Activated T-helper 1 cell treated with anti-CD3 and anti-CD28 coated beads, Interleukin-12 subunit alpha, Interleukin-12 subunit beta, Interleukin-2, Interleukin-4 antibody, amounts not matched to agents 30 ng/mL and 10 ng/mL and 1 ng/mL, durations not matched to agents 14 hours and 24 hours and 36 hours (primary cell): ENCODE data around the gene GP1BB. TPM values are rescaled to one million over a fixed set of nuclear protein-coding genes. Genes with fewer than 3 reads are reported as not detected.

Experiments used
- DNase-seq: peaks from one replicate; pipeline ENCODE4 v3.0.0; 2021; ENCODE audit warnings: low spot score
- H3K27ac Mint-ChIP-seq: one replicate; pipeline ENCODE4 v1.8.0; 2021; ENCODE audit warnings: mild to moderate bottlenecking, mixed read lengths
- H3K27me3 Mint-ChIP-seq: one replicate; pipeline ENCODE4 v1.8.0; 2022; ENCODE audit warnings: mild to moderate bottlenecking, moderate library complexity, mixed read lengths; ENCODE audit not compliant: insufficient read depth
- H3K36me3 Mint-ChIP-seq: one replicate; pipeline ENCODE4 v1.8.0; 2021; ENCODE audit warnings: low read depth, mixed read lengths
- H3K4me1 Mint-ChIP-seq: one replicate; pipeline ENCODE4 v1.8.0; 2021; ENCODE audit warnings: low read depth, mixed read lengths
- H3K4me3 Mint-ChIP-seq: one replicate; pipeline ENCODE4 v1.8.0; 2021; ENCODE audit warnings: mild to moderate bottlenecking, moderate library complexity, mixed read lengths
- H3K9me3 Mint-ChIP-seq: one replicate; pipeline ENCODE4 v1.8.0; 2021; ENCODE audit warnings: mixed read lengths
- intact Hi-C: fragments of 100-400 bp; cut with micrococcal nuclease; formaldehyde crosslinking; loops from one replicate; pipeline ENCODE4 v1.15.1; 2024
- total RNA-seq: library from RNA; stranded (reverse); gene quantifications from 2 replicates; pipeline ENCODE4 v1.2.3, GENCODE V29; 2022

The GP1BB gene
- total RNA-seq, 1 donor from 2014 or later, result not detected

DNA sequence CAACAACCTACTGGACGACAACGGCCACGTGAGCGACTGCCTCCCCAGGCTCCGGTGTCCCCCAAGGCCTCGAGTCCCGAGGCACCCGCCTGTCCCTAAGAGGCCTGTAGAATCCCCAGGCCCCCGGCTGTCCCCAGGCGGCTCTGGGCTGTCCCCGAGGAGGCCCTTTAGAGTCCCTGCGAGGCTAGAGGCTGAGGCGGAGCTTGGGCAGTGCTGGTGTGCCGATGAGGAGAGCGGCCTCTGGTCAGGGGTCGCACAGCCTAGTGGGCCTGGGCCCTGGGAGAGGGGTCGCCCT lies 40.9 kb downstream of the GP1BB start:
- no peaks in the 10 kb centered on the region for H3K9me3 Mint-ChIP-seq
- intact Hi-C loops, result no loop called here
- peaks cover 61% of the 10 kb centered on the region for H3K27me3 Mint-ChIP-seq
- no peak overlapping the region for H3K27ac Mint-ChIP-seq
- H3K4me1 Mint-ChIP-seq, result peaks cover 10% of the 10 kb centered on the region
- no peak for DNase-seq
- peaks cover 4% of the 10 kb centered on the region for H3K36me3 Mint-ChIP-seq
- no peak overlapping the region for H3K4me3 Mint-ChIP-seq

- intact Hi-C loops, result no loop called here
- H3K27me3 Mint-ChIP-seq, result peaks cover 59% of the 10 kb centered on the region
Measured at GRCh38 chr22:19764636-19765476, 41.5 kb downstream of the GP1BB start.

DNA sequence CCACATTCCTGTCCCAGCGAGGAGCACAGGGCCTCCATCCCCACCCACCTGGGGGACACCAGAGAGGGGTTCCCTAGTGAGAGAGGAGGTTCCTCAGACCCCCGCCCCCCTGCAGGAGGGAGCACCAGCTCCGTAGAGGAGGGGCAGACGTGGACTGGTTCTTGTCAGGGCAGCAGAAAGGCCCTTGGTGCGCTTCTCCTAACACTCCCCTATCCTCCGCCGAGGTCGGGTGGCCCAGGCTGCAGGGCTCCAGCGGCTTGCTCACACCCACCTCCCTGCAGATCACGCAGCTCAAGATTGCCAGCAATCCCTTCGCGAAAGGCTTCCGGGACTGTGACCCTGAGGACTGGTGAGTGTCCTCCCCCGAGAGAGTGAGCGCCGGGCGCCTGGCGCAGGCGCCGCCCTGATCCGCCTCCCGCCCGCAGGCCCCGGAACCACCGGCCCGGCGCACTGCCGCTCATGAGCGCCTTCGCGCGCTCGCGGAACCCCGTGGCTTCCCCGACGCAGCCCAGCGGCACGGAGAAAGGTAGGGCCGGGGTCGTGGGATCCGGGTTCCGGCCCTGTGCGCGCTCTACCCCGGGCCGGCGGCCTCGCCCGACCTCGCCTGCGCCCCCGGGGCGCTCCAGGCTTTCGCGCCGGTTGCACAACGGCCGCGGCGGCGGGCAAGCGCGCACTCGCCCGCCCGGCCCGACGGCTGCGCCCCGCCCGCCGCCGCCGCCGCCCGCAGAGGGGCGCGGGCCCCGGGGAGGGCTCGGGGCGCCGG lies 42.3 kb downstream of the GP1BB start:
- Mint-ChIP-seq H3K4me3 (peak overlapping the region; percentile 58), H3K9me3 (no peaks in the 10 kb centered on the region), H3K27ac (no peak overlapping the region), H3K27me3 (peaks cover 60% of the 10 kb centered on the region), H3K36me3 (no peaks in the 10 kb centered on the region), H3K4me1 (no peaks in the 10 kb centered on the region)
- DNase-seq, result peak; percentile 5
- intact Hi-C loops, result loop anchor here (1.0 kb wide), 1 partner anchor 9 kb away; no protein-coding TSS in a partner anchor

More at GRCh38 chr22:19764636-19765476, 41.5 kb downstream of the GP1BB start:
- Mint-ChIP-seq H3K36me3 (peaks cover 4% of the 10 kb centered on the region), H3K9me3 (no peaks in the 10 kb centered on the region), H3K27ac (peak overlapping the region; percentile 10), H3K4me3 (peak overlapping the region; percentile 5), H3K4me1 (peaks cover 5% of the 10 kb centered on the region)
- no peak for DNase-seq

DNA sequence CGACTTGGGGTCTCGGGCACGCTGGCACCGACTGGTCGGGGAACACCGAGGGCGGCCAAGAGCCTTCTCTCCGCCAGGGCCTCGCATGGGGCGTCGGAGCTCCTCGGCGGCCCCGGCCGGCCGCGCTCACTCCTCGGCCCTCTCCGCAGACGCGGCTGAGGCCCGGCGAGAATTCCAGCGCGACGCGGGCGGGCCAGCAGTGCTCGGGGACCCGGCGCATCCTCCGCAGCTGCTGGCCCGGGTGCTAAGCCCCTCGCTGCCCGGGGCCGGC lies 42.8 kb downstream of the GP1BB start:
- DNase-seq, result no peak
- H3K4me1 Mint-ChIP-seq, result no peaks in the 10 kb centered on the region
- peaks cover 61% of the 10 kb centered on the region for H3K27me3 Mint-ChIP-seq
- no peaks in the 10 kb centered on the region for H3K36me3 Mint-ChIP-seq
- H3K9me3 Mint-ChIP-seq, result no peaks in the 10 kb centered on the region
- H3K4me3 Mint-ChIP-seq, result no peak overlapping the region
- intact Hi-C loops, result loop anchor here (1.0 kb wide), 1 partner anchor 10 kb away; no protein-coding TSS in a partner anchor
- H3K27ac Mint-ChIP-seq, result no peak overlapping the region

DNA sequence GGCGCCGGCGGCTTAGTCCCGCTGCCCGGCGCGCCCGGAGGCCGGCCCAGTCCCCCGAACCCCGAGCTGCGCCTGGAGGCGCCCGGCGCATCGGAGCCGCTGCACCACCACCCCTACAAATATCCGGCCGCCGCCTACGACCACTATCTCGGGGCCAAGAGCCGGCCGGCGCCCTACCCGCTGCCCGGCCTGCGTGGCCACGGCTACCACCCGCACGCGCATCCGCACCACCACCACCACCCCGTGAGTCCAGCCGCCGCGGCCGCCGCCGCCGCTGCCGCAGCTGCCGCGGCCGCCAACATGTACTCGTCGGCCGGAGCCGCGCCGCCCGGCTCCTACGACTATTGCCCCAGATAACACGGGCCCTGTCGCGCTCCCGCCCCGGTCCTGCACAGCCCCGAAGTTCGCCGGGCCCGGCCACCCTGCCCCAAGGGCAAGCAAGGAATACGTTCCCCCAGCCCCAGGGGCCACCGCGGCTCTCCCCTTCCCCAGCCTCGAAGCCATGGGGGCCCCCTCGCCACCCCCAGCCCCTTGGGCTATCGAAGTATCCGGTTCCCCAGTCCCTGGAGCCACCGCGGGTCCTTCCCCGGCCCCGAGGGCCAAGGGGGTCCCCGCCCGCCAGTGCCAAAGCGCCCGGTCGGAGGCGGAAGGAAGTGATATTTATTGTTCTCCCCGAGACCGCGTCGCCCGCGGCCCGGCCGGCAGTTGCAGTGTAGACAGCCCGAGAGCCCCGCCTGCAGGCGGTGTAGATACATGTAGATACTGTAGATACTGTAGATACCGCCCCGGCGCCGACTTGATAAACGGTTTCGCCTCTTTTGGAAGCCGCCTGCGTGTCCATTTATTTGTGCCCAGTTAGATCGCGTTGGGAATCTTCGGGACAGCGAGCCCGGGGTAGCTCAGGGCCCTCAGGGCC lies 43.4 kb downstream of the GP1BB start:
- H3K27me3 Mint-ChIP-seq, result peaks cover 58% of the 10 kb centered on the region
- intact Hi-C loops, result loop anchor here (1.0 kb wide), 1 partner anchor 10 kb away; no protein-coding TSS in a partner anchor
- H3K27ac Mint-ChIP-seq, result no peak overlapping the region
- H3K36me3 Mint-ChIP-seq, result no peaks in the 10 kb centered on the region
- H3K4me3 Mint-ChIP-seq, result no peak overlapping the region
- H3K9me3 Mint-ChIP-seq, result no peaks in the 10 kb centered on the region
- peak; percentile 35 for DNase-seq
- H3K4me1 Mint-ChIP-seq, result no peaks in the 10 kb centered on the region

GRCh38 chr22:19767427-19768341 lies 44.3 kb downstream of the GP1BB start:
- intact Hi-C loops, result no loop called here
- H3K27me3 Mint-ChIP-seq, result peaks cover 53% of the 10 kb centered on the region
- no peak overlapping the region for H3K4me3 Mint-ChIP-seq
- no peak overlapping the region for H3K27ac Mint-ChIP-seq
- no peaks in the 10 kb centered on the region for H3K9me3 Mint-ChIP-seq
- H3K36me3 Mint-ChIP-seq, result no peaks in the 10 kb centered on the region
- H3K4me1 Mint-ChIP-seq, result no peaks in the 10 kb centered on the region
- no peak for DNase-seq

DNA sequence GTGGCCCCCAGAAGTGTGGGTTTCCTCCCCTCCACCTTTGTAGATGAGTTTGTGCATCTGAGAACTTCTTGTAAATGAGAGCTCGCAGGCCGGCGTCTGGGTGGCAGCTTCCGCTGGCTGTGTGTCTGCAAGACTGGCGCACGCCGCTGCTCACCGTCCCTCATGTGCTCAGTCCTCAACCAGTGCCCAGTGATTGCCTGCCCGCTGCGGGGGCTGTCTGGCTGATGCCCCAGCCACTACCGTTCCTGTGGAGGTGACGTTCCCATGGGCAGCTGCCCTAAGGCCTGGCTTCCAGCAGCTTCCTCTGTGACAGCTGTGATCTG lies 46.0 kb downstream of the GP1BB start:
- DNase-seq, result no peak
- intact Hi-C loops, result no loop called here
- H3K4me1 Mint-ChIP-seq, result no peaks in the 10 kb centered on the region
- no peaks in the 10 kb centered on the region for H3K9me3 Mint-ChIP-seq
- H3K27me3 Mint-ChIP-seq, result peaks cover 41% of the 10 kb centered on the region
- H3K4me3 Mint-ChIP-seq, result no peak overlapping the region
- H3K27ac Mint-ChIP-seq, result no peak overlapping the region
- H3K36me3 Mint-ChIP-seq, result no peaks in the 10 kb centered on the region

- no peak overlapping the region for H3K27ac Mint-ChIP-seq
- intact Hi-C loops, result no loop called here
- no peaks in the 10 kb centered on the region for H3K9me3 Mint-ChIP-seq
- no peak for DNase-seq
- peaks cover 30% of the 10 kb centered on the region for H3K27me3 Mint-ChIP-seq
- H3K4me1 Mint-ChIP-seq, result no peaks in the 10 kb centered on the region
- no peaks in the 10 kb centered on the region for H3K36me3 Mint-ChIP-seq
- H3K4me3 Mint-ChIP-seq, result no peak overlapping the region
Measured at GRCh38 chr22:19770349-19771220, 47.2 kb downstream of the GP1BB start.

GRCh38 chr22:19772422-19772672 lies 49.0 kb downstream of the GP1BB start:
- no peak for DNase-seq
- Mint-ChIP-seq H3K27me3 (peaks cover 28% of the 10 kb centered on the region), H3K27ac (no peak overlapping the region), H3K9me3 (no peaks in the 10 kb centered on the region), H3K36me3 (no peaks in the 10 kb centered on the region), H3K4me1 (peaks cover 4% of the 10 kb centered on the region), H3K4me3 (no peak overlapping the region)
- intact Hi-C loops, result no loop called here

- intact Hi-C loops, result no loop called here
- no peak overlapping the region for H3K4me3 Mint-ChIP-seq
- peaks cover 23% of the 10 kb centered on the region for H3K27me3 Mint-ChIP-seq
- peaks cover 4% of the 10 kb centered on the region for H3K4me1 Mint-ChIP-seq
- H3K27ac Mint-ChIP-seq, result no peak overlapping the region
- DNase-seq, result no peak
- H3K36me3 Mint-ChIP-seq, result no peaks in the 10 kb centered on the region
- H3K9me3 Mint-ChIP-seq, result no peaks in the 10 kb centered on the region
Measured at GRCh38 chr22:19772673-19773469, 49.5 kb downstream of the GP1BB start.

GRCh38 chr22:19773470-19774040 lies 50.2 kb downstream of the GP1BB start:
- H3K4me1 Mint-ChIP-seq, result peaks cover 4% of the 10 kb centered on the region
- intact Hi-C loops, result no loop called here
- no peaks in the 10 kb centered on the region for H3K36me3 Mint-ChIP-seq
- H3K9me3 Mint-ChIP-seq, result no peaks in the 10 kb centered on the region
- peaks cover 20% of the 10 kb centered on the region for H3K27me3 Mint-ChIP-seq
- no peak for DNase-seq
- no peak overlapping the region for H3K27ac Mint-ChIP-seq
- no peak overlapping the region for H3K4me3 Mint-ChIP-seq
